ENCODE data around the gene MBD1. TPM values are rescaled to one million over a fixed set of nuclear protein-coding genes. Genes with fewer than 3 reads are reported as not detected.
"Not testable (repeated sequence)": the region's sequence is repeated elsewhere in the genome, so short reads cannot be mapped to it uniquely, and the experiment has no call there.

MBD1 gene
- total RNA-seq, 1 donor from 2014 or later = 91.7 TPM

- Mint-ChIP-seq H3K9me3 (peaks cover 8% of the 10 kb centered on the region), H3K4me3 (peak overlapping the region; percentile 95), H3K27me3 (peaks cover 29% of the 10 kb centered on the region), H3K36me3 (ENCODE audit: low read depth) (peaks cover 6% of the 10 kb centered on the region), H3K4me1 (peaks cover 13% of the 10 kb centered on the region), H3K27ac (peak overlapping the region; percentile 86)
- DNase-seq = no peak
- intact Hi-C loops (cut with micrococcal nuclease) = loop anchor here (1.0 to 2.0 kb wide), 3 partner anchors 19 to 67 kb away; partner anchors contain the start of genes MBD1 and SKA1
Measured at GRCh38 chr18:50307400-50307737, 26.0 kb upstream of the MBD1 start.

GRCh38 chr18:50306944-50307343 is 25.6 kb upstream of the MBD1 start:
- Mint-ChIP-seq H3K9me3 (peaks cover 8% of the 10 kb centered on the region), H3K27ac (no peak overlapping the region), H3K4me3 (peak overlapping the region; percentile 95), H3K36me3 (ENCODE audit: low read depth) (peaks cover 6% of the 10 kb centered on the region), H3K4me1 (peaks cover 13% of the 10 kb centered on the region), H3K27me3 (peaks cover 31% of the 10 kb centered on the region)
- no peak for DNase-seq
- intact Hi-C loops (cut with micrococcal nuclease) = loop anchor here (1.0 to 2.0 kb wide), 3 partner anchors 19 to 68 kb away; partner anchors contain the start of genes MBD1 and SKA1

- no peak for DNase-seq
- intact Hi-C loops (cut with micrococcal nuclease) = no loop called here
- Mint-ChIP-seq H3K27me3 (peaks cover 61% of the 10 kb centered on the region), H3K36me3 (ENCODE audit: low read depth) (peaks cover 5% of the 10 kb centered on the region), H3K4me1 (peaks cover 8% of the 10 kb centered on the region), H3K27ac (no peak overlapping the region), H3K9me3 (peaks cover 7% of the 10 kb centered on the region), H3K4me3 (no peak overlapping the region)
Measured at GRCh38 chr18:50301074-50301473, 19.8 kb upstream of the MBD1 start.

- H3K27me3 Mint-ChIP-seq = peaks cover 57% of the 10 kb centered on the region
- H3K9me3 Mint-ChIP-seq = peaks cover under 1% of the 10 kb centered on the region
- H3K36me3 Mint-ChIP-seq (ENCODE audit: low read depth) = no peaks in the 10 kb centered on the region
- H3K27ac Mint-ChIP-seq = no peak overlapping the region
- DNase-seq = peak; percentile 48
- H3K4me1 Mint-ChIP-seq = peaks cover 8% of the 10 kb centered on the region
- no peak overlapping the region for H3K4me3 Mint-ChIP-seq
- intact Hi-C loops (cut with micrococcal nuclease) = no loop called here
Measured at GRCh38 chr18:50299626-50300388, 18.5 kb upstream of the MBD1 start.

- intact Hi-C loops (cut with micrococcal nuclease) = loop anchor here (1.0 kb wide), 2 partner anchors 10 to 17 kb away; partner anchors contain the start of gene MBD1
- Mint-ChIP-seq H3K4me3 (peak overlapping the region; percentile 80), H3K9me3 (peaks cover 4% of the 10 kb centered on the region), H3K27ac (no peak overlapping the region), H3K36me3 (ENCODE audit: low read depth) (no peaks in the 10 kb centered on the region), H3K27me3 (peaks cover 49% of the 10 kb centered on the region), H3K4me1 (peaks cover 8% of the 10 kb centered on the region)
- DNase-seq = peak; percentile 54
Measured at GRCh38 chr18:50298443-50299284, 17.3 kb upstream of the MBD1 start.

GRCh38 chr18:50297621-50298442 is 16.5 kb upstream of the MBD1 start:
- Mint-ChIP-seq H3K9me3 (peaks cover 4% of the 10 kb centered on the region), H3K36me3 (ENCODE audit: low read depth) (no peaks in the 10 kb centered on the region), H3K4me1 (peaks cover 8% of the 10 kb centered on the region), H3K27me3 (peaks cover 42% of the 10 kb centered on the region), H3K4me3 (peak overlapping the region; percentile 80), H3K27ac (no peak overlapping the region)
- intact Hi-C loops (cut with micrococcal nuclease) = loop anchor here (1.0 kb wide), 2 partner anchors 10 to 17 kb away; partner anchors contain the start of gene MBD1
- DNase-seq = peak; percentile 92

GRCh38 chr18:50293039-50293438 is 11.7 kb upstream of the MBD1 start:
- intact Hi-C loops (cut with micrococcal nuclease) = no loop called here
- DNase-seq = peak; percentile 19
- Mint-ChIP-seq H3K27me3 (peaks cover 13% of the 10 kb centered on the region), H3K36me3 (ENCODE audit: low read depth) (no peaks in the 10 kb centered on the region), H3K27ac (no peak overlapping the region), H3K4me1 (peaks cover 8% of the 10 kb centered on the region), H3K4me3 (no peak overlapping the region), H3K9me3 (peaks cover 4% of the 10 kb centered on the region)

- intact Hi-C loops (cut with micrococcal nuclease) = loop anchor here (5.0 to 10.0 kb wide), 4 partner anchors 477 to 908 kb away; partner anchors contain the start of genes ACAA2, ME2, MEX3C and SMAD4
- H3K4me1 Mint-ChIP-seq = peaks cover 19% of the 10 kb centered on the region
- H3K27me3 Mint-ChIP-seq = no peaks in the 10 kb centered on the region
- DNase-seq = no peak
- H3K36me3 Mint-ChIP-seq (ENCODE audit: low read depth) = peaks cover 25% of the 10 kb centered on the region
- peak overlapping the region; percentile 67 for H3K4me3 Mint-ChIP-seq
- no peaks in the 10 kb centered on the region for H3K9me3 Mint-ChIP-seq
- H3K27ac Mint-ChIP-seq = peak overlapping the region; percentile 54
Measured at GRCh38 chr18:50289108-50289443, 7.8 kb upstream of the MBD1 start.

GRCh38 chr18:50288348-50289107 is 7.2 kb upstream of the MBD1 start:
- Mint-ChIP-seq H3K36me3 (ENCODE audit: low read depth) (peaks cover 31% of the 10 kb centered on the region), H3K4me1 (peaks cover 23% of the 10 kb centered on the region), H3K4me3 (peak overlapping the region; percentile 96), H3K27ac (peak overlapping the region; percentile 94)
- not testable (repeated sequence) for DNase-seq, H3K27me3 Mint-ChIP-seq, H3K9me3 Mint-ChIP-seq
- intact Hi-C loops (cut with micrococcal nuclease) = loop anchor here (1.0 to 10.0 kb wide), 8 partner anchors 10 to 909 kb away; partner anchors contain the start of genes ACAA2, ME2, MEX3C and RPL17

- Mint-ChIP-seq H3K4me1 (peaks cover 29% of the 10 kb centered on the region), H3K9me3 (no peaks in the 10 kb centered on the region), H3K36me3 (ENCODE audit: low read depth) (peaks cover 39% of the 10 kb centered on the region), H3K27ac (peak within 1 kb of the TSS; percentile 94), H3K27me3 (no peaks in the 10 kb centered on the region), H3K4me3 (peak within 1 kb of the TSS; percentile 96)
- DNase-seq = peak; percentile 98
- intact Hi-C loops (cut with micrococcal nuclease) = loop anchor here (1.0 to 10.0 kb wide), 11 partner anchors 11 to 910 kb away; partner anchors contain the start of genes ACAA2, C18orf32, CFAP53 and ME2
Measured at GRCh38 chr18:50287441-50288347, 6.4 kb upstream of the MBD1 start, which contains the start of gene CXXC1. Gene CXXC1, minus strand, starts transcription at chr18:50287692. Its CDS starts 103 bp downstream, at chr18:50287589.

- Mint-ChIP-seq H3K27me3 (no peaks in the 10 kb centered on the region), H3K4me3 (peak overlapping the region; percentile 96), H3K4me1 (peaks cover 32% of the 10 kb centered on the region), H3K36me3 (ENCODE audit: low read depth) (peaks cover 46% of the 10 kb centered on the region), H3K9me3 (no peaks in the 10 kb centered on the region), H3K27ac (peak overlapping the region; percentile 94)
- no peak for DNase-seq
- intact Hi-C loops (cut with micrococcal nuclease) = loop anchor here (1.0 to 10.0 kb wide), 7 partner anchors 21 to 910 kb away; partner anchors contain the start of genes ACAA2, C18orf32, CFAP53 and ME2
Measured at GRCh38 chr18:50287028-50287440, 5.7 kb upstream of the MBD1 start.
